Sigmoid colon (tissue), 3 donors: Measurements from ENCODE around the gene HECTD4.

Source experiments
- CTCF ChIP-seq, 4 experiments: fragments of 450-650 bp in 3 of 4; fragments of 200-600 bp in 1 of 4; IDR thresholded peaks; one replicate each; pipeline ENCODE4 v1.5.1; 2016 to 2019; ENCODE audit warnings: antibody characterized with exemption in 4 of 4, mild to moderate bottlenecking in 3 of 4, moderate library complexity in 2 of 4
- POLR2A ChIP-seq, 2 donors: fragments of 450-650 bp; IDR thresholded peaks; one replicate each; pipeline ENCODE4 v1.6.1; 2016; ENCODE audit warnings: antibody characterized with exemption in 2 of 2, mild to moderate bottlenecking in 2 of 2, moderate library complexity in 2 of 2

- TF ChIP-seq POLR2A (IDR thresholded peaks at IDR 0.05) (no peak), CTCF (IDR thresholded peaks at IDR 0.05) (no peak)
Measured at GRCh38 chr12:112353393-112353792, 28.8 kb downstream of the HECTD4 start.
